ENCODE data around the gene RAB3IP. TPM values are rescaled to one million over a fixed set of nuclear protein-coding genes. Genes with fewer than 3 reads are reported as not detected.
A peak's percentile ranks its signal among the peaks of the same experiment; 100 is the strongest.

RAB3IP gene
- total RNA-seq (10 to 100 TPM; 33.8 to 39.7 TPM), polyA plus RNA-seq (34.0 TPM)

DNA sequence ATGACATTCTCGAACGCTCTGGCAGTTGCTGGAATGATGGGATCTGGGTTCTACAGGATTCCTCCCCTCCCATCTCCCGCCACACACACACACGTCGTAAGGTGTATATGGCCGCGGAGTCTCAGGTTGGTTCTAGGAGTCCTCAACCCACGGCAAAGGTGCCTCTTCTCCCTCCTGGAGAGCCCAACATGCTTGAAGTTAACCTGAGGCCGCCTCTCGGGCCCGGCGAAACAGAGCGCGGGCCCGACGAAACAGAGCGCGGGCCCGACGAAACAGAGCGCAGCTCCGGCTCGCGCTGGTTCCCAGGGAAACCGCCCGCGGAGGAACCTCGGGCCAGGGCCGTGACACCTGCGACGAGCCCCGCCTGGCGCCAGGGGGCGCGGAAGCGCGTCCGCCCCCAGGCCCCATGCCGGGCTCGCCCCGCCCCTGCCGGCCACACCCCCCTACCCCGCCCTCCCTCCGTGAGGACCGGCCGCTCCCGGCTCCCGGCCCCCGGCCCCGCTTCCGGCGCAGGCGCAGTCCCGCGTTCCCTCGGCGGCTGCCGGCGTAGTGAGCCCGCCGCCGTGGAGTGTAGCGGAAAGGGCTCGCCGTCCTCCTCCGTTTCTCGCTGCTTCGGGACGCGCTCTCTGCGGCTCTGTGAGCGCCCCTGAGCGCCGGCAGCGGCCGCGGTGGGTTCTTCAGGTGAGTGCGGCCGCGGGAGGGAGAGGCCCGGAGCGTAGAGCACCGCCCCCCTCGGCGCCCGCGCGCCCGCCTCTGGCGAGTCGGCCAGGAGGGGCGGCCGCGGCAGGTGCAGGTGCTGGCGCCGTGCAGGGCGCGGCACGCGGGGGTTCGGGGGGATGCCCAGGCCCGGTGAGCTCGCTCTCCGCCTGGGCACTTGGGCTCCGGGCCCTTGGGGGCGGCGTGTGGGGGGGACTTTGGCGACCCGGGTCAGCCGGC lies at the start of gene RAB3IP:
Gene RAB3IP (plus strand): TSS at position 510 of the 936 bp plus-strand sequence. CDS start 16,549 bp downstream, outside the sequence.
- POLR2A ChIA-PET = interaction anchor here (0.7 to 1.1 kb wide), 3 partner anchors 491 to 582 kb away, joined by 3 read pairs; no protein-coding TSS in a partner anchor
- no peaks in the 10 kb centered on the region for H3K27me3 Mint-ChIP-seq
- CTCF ChIA-PET = interaction anchor here (0.6 to 2.0 kb wide), 4 partner anchors 11 to 102 kb away, joined by 3 to 5 read pairs (median 3); no protein-coding TSS in a partner anchor

DNA sequence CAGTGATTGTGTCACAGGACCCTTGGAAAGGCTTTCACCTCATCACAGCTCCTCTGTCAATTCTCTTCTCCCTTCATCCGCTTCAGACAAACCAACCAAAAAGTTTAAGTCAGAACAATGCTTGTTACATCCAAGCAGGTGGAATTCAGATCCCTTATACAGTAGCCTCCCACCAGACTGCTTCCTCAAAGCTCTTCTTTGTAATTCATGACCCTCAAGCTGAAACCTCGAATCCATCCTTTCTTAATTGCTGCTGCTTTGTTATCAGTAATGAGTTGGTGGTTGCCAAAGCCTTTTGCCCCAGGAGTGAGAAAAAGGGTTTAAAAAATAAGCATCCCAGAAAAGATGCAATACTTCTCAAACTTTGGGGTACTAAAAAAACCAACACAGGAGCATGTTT lies 49.0 kb upstream of the RAB3IP start:
- no peaks in the 10 kb centered on the region for H3K4me1 ChIP-seq (ENCODE audit: insufficient read depth, low read length)
- Mint-ChIP-seq H3K4me3 (no peak overlapping the region), H3K9me3 (no peaks in the 10 kb centered on the region), H3K4me1 (peaks cover 0 to 7% (median 0%) of the 10 kb centered on the region in 3 donors), H3K27ac (peak overlapping the region in 1 of 8 donors; percentile 55), H3K27me3 (peaks cover 8 to 17% of the 10 kb centered on the region in 2 donors), H3K36me3 (peaks cover 0 to 1% (median 0%) of the 10 kb centered on the region in 3 donors)
- DNase-seq = no peak
- H3K27me3 ChIP-seq (ENCODE audit: insufficient read depth, low read length, poor library complexity, severe bottlenecking) = no peaks in the 10 kb centered on the region
- ChIA-PET CTCF (no interaction called here), POLR2A (no interaction called here)
- no peak overlapping the region for H3K27ac ChIP-seq (ENCODE audit: low read depth, low read length)
- no peak overlapping the region for H3K4me3 ChIP-seq (ENCODE audit: low read length)
- no peaks in the 10 kb centered on the region for H3K9me3 ChIP-seq (ENCODE audit: low read length)
- H3K36me3 ChIP-seq (ENCODE audit: insufficient read depth, low read length) = no peaks in the 10 kb centered on the region

More for the DNA sequence above, at the start of gene RAB3IP:
- no peaks in the 10 kb centered on the region for H3K36me3 ChIP-seq (ENCODE audit: insufficient read depth, low read length)
- Mint-ChIP-seq H3K9me3 (no peaks in the 10 kb centered on the region), H3K4me1 (peaks cover 13 to 32% (median 31%) of the 10 kb centered on the region in 3 donors), H3K36me3 (peaks cover 0 to 4% (median 0%) of the 10 kb centered on the region in 3 donors), H3K4me3 (peak within 1 kb of the TSS; percentile 85 to 93 (median 90)), H3K27ac (peak within 1 kb of the TSS; percentile 70 to 95 (median 86))
- peak within 1 kb of the TSS; percentile 44 for H3K27ac ChIP-seq (ENCODE audit: low read depth, low read length)
- peak; percentile 89 to 93 (median 91) for DNase-seq
- H3K9me3 ChIP-seq (ENCODE audit: low read length) = no peaks in the 10 kb centered on the region
- H3K4me1 ChIP-seq (ENCODE audit: insufficient read depth, low read length) = peaks cover 10% of the 10 kb centered on the region
- no peaks in the 10 kb centered on the region for H3K27me3 ChIP-seq (ENCODE audit: insufficient read depth, low read length, poor library complexity, severe bottlenecking)
- peak within 1 kb of the TSS; percentile 78 for H3K4me3 ChIP-seq (ENCODE audit: low read length)

DNA sequence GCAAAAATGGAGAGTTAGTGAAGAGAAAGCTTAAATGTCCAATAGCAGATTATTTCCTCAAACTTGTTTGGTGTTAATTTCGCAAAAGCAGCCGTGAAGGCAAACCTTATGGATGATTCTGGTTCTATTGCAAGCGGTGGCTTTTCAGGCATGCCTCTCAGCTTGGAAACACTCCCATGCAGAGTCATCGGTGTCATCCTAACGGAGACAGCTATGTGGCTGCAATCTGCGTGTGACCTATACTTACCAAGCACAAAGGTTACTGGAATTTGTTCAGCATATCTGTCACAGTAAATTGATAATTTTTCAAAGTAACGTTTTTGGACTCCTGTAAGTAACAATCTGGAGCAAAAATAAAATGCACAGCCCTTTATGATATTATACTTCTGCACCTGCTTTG lies 44.5 kb upstream of the RAB3IP start:
- no peak overlapping the region for H3K27ac ChIP-seq (ENCODE audit: low read depth, low read length)
- no peaks in the 10 kb centered on the region for H3K36me3 ChIP-seq (ENCODE audit: insufficient read depth, low read length)
- no peaks in the 10 kb centered on the region for H3K27me3 ChIP-seq (ENCODE audit: insufficient read depth, low read length, poor library complexity, severe bottlenecking)
- Mint-ChIP-seq H3K27ac (no peak overlapping the region), H3K36me3 (peaks cover 0 to 1% (median 0%) of the 10 kb centered on the region in 3 donors), H3K9me3 (no peaks in the 10 kb centered on the region), H3K4me1 (peaks cover 0 to 5% (median 0%) of the 10 kb centered on the region in 3 donors), H3K4me3 (no peak overlapping the region), H3K27me3 (peaks cover 2 to 12% of the 10 kb centered on the region in 2 donors)
- ChIA-PET POLR2A (no interaction called here), CTCF (no interaction called here)
- H3K4me1 ChIP-seq (ENCODE audit: insufficient read depth, low read length) = no peaks in the 10 kb centered on the region
- DNase-seq = no peak
- no peaks in the 10 kb centered on the region for H3K9me3 ChIP-seq (ENCODE audit: low read length)
- H3K4me3 ChIP-seq (ENCODE audit: low read length) = no peak overlapping the region

- no peaks in the 10 kb centered on the region for H3K27me3 ChIP-seq (ENCODE audit: insufficient read depth, low read length, poor library complexity, severe bottlenecking)
- no peaks in the 10 kb centered on the region for H3K9me3 ChIP-seq (ENCODE audit: low read length)
- no peak overlapping the region for H3K4me3 ChIP-seq (ENCODE audit: low read length)
- Mint-ChIP-seq H3K27me3 (peaks cover 6 to 22% of the 10 kb centered on the region in 2 donors), H3K27ac (no peak overlapping the region), H3K4me1 (no peaks in the 10 kb centered on the region), H3K36me3 (no peaks in the 10 kb centered on the region), H3K9me3 (no peaks in the 10 kb centered on the region), H3K4me3 (no peak overlapping the region)
- H3K36me3 ChIP-seq (ENCODE audit: insufficient read depth, low read length) = no peaks in the 10 kb centered on the region
- no peak for DNase-seq
- ChIA-PET POLR2A (no interaction called here), CTCF (no interaction called here)
- H3K4me1 ChIP-seq (ENCODE audit: insufficient read depth, low read length) = no peaks in the 10 kb centered on the region
- H3K27ac ChIP-seq (ENCODE audit: low read depth, low read length) = no peak overlapping the region
Measured at GRCh38 chr12:69698054-69698453, 40.6 kb upstream of the RAB3IP start.

DNA sequence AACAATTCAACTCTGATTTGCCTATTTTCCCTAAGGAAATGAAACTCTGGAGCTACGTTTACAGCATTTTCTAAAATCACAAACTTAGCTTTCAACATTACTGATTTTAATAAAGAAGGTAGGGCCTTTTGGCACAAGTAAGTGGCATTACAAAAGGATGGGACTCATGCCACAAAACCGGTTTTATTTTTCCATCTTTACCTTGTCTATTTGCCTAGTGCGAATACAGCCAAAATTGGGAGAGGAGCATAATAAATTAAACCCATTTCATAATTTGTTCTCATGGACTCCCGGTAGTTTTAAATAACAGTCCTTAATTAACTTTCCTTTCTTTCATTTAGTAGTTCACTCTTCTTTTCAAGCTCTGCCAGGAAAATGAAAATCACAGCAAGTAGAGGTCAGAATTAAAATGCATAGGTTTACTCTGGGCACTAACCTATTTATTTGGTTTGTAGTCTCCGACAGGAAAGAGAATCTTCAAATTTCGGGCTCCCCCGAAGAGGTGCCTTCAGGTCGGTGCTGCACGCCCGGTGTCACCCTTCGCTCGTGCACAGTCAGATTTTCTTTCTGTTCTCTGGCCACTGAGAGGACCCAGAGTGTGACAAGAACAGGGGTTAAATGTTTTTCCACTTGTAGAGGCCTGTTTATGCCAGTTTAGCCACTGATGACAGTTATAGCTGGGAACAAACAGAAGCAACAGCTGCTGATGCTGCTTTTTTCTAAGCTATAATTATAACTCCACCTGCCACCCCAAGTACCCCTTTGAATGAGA lies 39.7 kb upstream of the RAB3IP start, which contains the start of gene BEST3:
Gene BEST3 (minus strand): TSS at position 535 of the 772 bp plus-strand sequence. CDS start 1,505 bp downstream, outside the sequence.
- no peaks in the 10 kb centered on the region for H3K9me3 Mint-ChIP-seq
- no peaks in the 10 kb centered on the region for H3K4me1 Mint-ChIP-seq
- Histone ChIP-seq H3K36me3 (ENCODE audit: insufficient read depth, low read length) (no peaks in the 10 kb centered on the region), H3K27ac (ENCODE audit: low read depth, low read length) (no peak within 1 kb of the TSS), H3K9me3 (ENCODE audit: low read length) (no peaks in the 10 kb centered on the region), H3K27me3 (ENCODE audit: insufficient read depth, low read length, poor library complexity, severe bottlenecking) (no peaks in the 10 kb centered on the region), H3K4me1 (ENCODE audit: insufficient read depth, low read length) (no peaks in the 10 kb centered on the region), H3K4me3 (ENCODE audit: low read length) (no peak within 1 kb of the TSS)
- H3K36me3 Mint-ChIP-seq = no peaks in the 10 kb centered on the region
- no peak within 1 kb of the TSS for H3K27ac Mint-ChIP-seq
- DNase-seq = no peak
- no peak within 1 kb of the TSS for H3K4me3 Mint-ChIP-seq
- peaks cover 4 to 22% of the 10 kb centered on the region in 2 donors for H3K27me3 Mint-ChIP-seq
- CTCF ChIA-PET = no interaction called here
- POLR2A ChIA-PET = no interaction called here

GRCh38 chr12:69701826-69702225 lies 36.8 kb upstream of the RAB3IP start:
- no peak for DNase-seq
- H3K4me3 Mint-ChIP-seq = no peak overlapping the region
- Histone ChIP-seq H3K36me3 (ENCODE audit: insufficient read depth, low read length) (no peaks in the 10 kb centered on the region), H3K27me3 (ENCODE audit: insufficient read depth, low read length, poor library complexity, severe bottlenecking) (no peaks in the 10 kb centered on the region), H3K4me3 (ENCODE audit: low read length) (no peak overlapping the region), H3K4me1 (ENCODE audit: insufficient read depth, low read length) (no peaks in the 10 kb centered on the region), H3K9me3 (ENCODE audit: low read length) (no peaks in the 10 kb centered on the region), H3K27ac (ENCODE audit: low read depth, low read length) (no peak overlapping the region)
- H3K27me3 Mint-ChIP-seq = peaks cover 8 to 28% of the 10 kb centered on the region in 2 donors
- H3K4me1 Mint-ChIP-seq = no peaks in the 10 kb centered on the region
- POLR2A ChIA-PET = no interaction called here
- no peaks in the 10 kb centered on the region for H3K9me3 Mint-ChIP-seq
- CTCF ChIA-PET = no interaction called here
- no peaks in the 10 kb centered on the region for H3K36me3 Mint-ChIP-seq
- H3K27ac Mint-ChIP-seq = no peak overlapping the region

DNA sequence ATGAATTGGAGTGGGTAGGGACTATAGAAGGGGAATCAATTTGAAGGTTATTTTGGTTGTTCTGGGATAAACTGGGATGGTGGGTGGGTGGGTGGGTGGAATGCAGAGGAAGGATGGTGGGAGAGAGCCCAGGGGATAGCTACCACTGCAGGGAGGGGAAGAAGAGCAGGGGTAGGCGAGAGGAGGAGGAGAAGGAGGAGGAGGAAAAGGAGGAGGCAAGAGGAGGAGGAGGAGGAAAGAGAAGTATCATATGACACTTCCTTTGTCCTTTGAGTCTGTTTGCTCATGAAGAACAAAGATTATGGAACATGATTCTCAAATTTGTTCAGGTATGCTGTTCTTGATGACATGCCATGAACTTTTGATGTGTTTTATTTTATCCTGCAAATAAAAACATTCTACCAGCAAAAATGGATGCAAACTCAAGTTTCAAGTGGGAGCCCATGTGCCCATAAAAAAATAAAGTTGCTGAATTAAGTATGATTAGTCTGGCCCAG lies 35.5 kb upstream of the RAB3IP start:
- H3K27me3 Mint-ChIP-seq = peaks cover 11 to 41% of the 10 kb centered on the region in 2 donors
- CTCF ChIA-PET = no interaction called here
- Histone ChIP-seq H3K36me3 (ENCODE audit: insufficient read depth, low read length) (no peaks in the 10 kb centered on the region), H3K27me3 (ENCODE audit: insufficient read depth, low read length, poor library complexity, severe bottlenecking) (no peaks in the 10 kb centered on the region), H3K27ac (ENCODE audit: low read depth, low read length) (no peak overlapping the region), H3K4me1 (ENCODE audit: insufficient read depth, low read length) (no peaks in the 10 kb centered on the region), H3K9me3 (ENCODE audit: low read length) (no peaks in the 10 kb centered on the region), H3K4me3 (ENCODE audit: low read length) (no peak overlapping the region)
- no peaks in the 10 kb centered on the region for H3K4me1 Mint-ChIP-seq
- H3K36me3 Mint-ChIP-seq = no peaks in the 10 kb centered on the region
- no peak for DNase-seq
- H3K9me3 Mint-ChIP-seq = no peaks in the 10 kb centered on the region
- no peak overlapping the region for H3K27ac Mint-ChIP-seq
- no peak overlapping the region for H3K4me3 Mint-ChIP-seq
- POLR2A ChIA-PET = no interaction called here

Data from CD8-positive, alpha-beta memory T cell (primary cell).